ENCODE results near the gene JPT1.
A peak's percentile ranks its signal among the peaks of the same experiment; 100 is the strongest.

DNA sequence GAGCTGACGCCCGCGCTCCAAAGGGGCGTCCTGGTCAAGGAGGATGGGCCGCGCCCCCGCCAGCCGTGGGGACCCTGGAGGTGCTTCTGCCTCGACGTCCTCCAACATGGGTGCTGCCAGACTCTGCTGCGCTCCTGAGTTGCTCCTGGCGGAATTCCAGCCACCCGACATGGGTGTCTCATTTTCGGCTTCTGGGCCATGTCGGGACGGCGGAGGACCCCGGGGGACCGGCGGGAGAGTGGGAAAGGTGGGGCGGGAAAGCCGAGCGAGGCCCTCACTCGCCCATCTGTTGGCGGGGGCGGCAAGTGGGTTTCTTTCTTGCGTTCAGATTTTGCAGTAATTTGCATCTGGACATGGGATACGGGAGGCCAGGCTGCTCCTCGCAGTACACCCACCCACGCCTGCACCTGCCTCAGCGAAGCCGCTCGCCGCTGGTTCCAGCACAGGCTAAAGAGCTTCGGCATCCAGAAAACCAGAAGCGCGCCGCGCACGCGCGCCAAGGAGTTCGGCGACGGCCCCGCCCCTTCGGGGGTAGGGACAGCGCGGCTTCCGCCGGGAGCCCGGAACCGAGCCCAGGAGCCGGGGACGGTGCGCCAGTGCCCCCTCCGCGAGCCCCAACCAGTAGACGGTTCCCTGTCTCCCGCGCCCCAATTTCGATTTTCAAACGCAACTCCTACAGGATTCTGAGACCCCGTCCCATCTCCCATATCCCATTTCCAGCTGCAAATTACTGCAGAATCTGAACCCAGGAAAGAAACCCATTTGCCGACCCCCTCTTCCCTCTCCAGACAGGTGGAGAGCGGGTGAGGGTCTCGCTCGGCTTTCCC is 44.7 kb downstream of the JPT1 start, which contains the start of gene ARMC7:
- TF ChIP-seq ZNF138 (CRISPR knock-in tag; conservative IDR thresholded peaks at IDR 0.05): no peak
- TF ChIP-seq, protein P1, sequence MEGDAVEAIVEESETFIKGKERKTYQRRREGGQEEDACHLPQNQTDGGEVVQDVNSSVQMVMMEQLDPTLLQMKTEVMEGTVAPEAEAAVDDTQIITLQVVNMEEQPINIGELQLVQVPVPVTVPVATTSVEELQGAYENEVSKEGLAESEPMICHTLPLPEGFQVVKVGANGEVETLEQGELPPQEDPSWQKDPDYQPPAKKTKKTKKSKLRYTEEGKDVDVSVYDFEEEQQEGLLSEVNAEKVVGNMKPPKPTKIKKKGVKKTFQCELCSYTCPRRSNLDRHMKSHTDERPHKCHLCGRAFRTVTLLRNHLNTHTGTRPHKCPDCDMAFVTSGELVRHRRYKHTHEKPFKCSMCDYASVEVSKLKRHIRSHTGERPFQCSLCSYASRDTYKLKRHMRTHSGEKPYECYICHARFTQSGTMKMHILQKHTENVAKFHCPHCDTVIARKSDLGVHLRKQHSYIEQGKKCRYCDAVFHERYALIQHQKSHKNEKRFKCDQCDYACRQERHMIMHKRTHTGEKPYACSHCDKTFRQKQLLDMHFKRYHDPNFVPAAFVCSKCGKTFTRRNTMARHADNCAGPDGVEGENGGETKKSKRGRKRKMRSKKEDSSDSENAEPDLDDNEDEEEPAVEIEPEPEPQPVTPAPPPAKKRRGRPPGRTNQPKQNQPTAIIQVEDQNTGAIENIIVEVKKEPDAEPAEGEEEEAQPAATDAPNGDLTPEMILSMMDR (IDR thresholded peaks at IDR 0.05): no peak
- TF ChIP-seq, protein P2, sequence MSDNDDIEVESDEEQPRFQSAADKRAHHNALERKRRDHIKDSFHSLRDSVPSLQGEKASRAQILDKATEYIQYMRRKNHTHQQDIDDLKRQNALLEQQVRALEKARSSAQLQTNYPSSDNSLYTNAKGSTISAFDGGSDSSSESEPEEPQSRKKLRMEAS (CRISPR knock-in tag; IDR thresholded peaks at IDR 0.05): peak; percentile 75
- no peak for TF ChIP-seq EMX1 (CRISPR knock-in tag; IDR thresholded peaks at IDR 0.05)
- TF ChIP-seq MXD4 (CRISPR knock-in tag; IDR thresholded peaks at IDR 0.05; ENCODE audit: borderline replicate concordance): no peak
- TF ChIP-seq MYBL2 (CRISPR knock-in tag; IDR thresholded peaks at IDR 0.05): peak; percentile 50; the same call in 1 of the 2 replicates
- TF ChIP-seq, protein P3, sequence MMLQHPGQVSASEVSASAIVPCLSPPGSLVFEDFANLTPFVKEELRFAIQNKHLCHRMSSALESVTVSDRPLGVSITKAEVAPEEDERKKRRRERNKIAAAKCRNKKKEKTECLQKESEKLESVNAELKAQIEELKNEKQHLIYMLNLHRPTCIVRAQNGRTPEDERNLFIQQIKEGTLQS (CRISPR knock-in tag; conservative IDR thresholded peaks at IDR 0.05): no peak
- TF ChIP-seq ELF4 (CRISPR knock-in tag; IDR thresholded peaks at IDR 0.05; ENCODE audit: low read depth): no peak
- no peak for TF ChIP-seq ESRRA (CRISPR knock-in tag; IDR thresholded peaks at IDR 0.05; ENCODE audit: borderline replicate concordance)
- TF ChIP-seq CREM (CRISPR knock-in tag; IDR thresholded peaks at IDR 0.05): no peak
